Tibial nerve (tissue), 4 donors: Measurements from ENCODE around the gene CSKMT.

ENCODE experiments used
- EP300 ChIP-seq, 2 donors: sonication (generic); formaldehyde crosslinking; IDR thresholded peaks; one replicate each; pipeline ENCODE4 v1.6.1; 2017; ENCODE audit warnings: antibody characterized with exemption in 2 of 2, mild to moderate bottlenecking in 1 of 2
- POLR2A ChIP-seq, 2 donors: fragments of 450-650 bp; IDR thresholded peaks; one replicate each; pipeline ENCODE4 v1.6.1; 2017; ENCODE audit warnings: antibody characterized with exemption in 2 of 2, mild to moderate bottlenecking in 2 of 2, moderate library complexity in 2 of 2
- TF ChIP-seq, protein P1 (sequence below), 5 experiments: fragments of 200-600 bp in 3 of 5; fragments of 450-650 bp in 2 of 5; sonication (generic) in 3 of 5; IDR thresholded peaks; one replicate each; pipeline ENCODE4 v1.5.1; 2016 to 2019; ENCODE audit warnings: antibody characterized with exemption in 5 of 5, mild to moderate bottlenecking in 3 of 5, moderate library complexity in 2 of 5

DNA sequence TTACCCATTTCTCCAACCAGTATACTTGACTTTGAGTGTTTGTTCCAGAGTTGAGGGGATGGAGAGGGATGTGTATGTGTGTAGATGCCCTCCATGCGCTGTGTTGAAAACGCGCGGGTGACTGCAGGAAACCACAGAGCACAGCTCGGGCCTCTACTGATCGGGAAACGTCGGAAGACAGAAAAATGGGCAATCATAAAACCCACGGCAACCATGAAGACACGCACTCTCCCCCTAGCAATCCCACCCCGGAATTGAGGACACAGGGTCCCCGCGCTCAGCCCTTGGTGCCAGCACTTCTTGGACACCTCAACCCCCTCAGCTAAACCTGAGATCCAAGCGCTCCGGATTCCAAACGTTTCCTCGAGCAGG lies 6.1 kb downstream of the CSKMT start:
- TF ChIP-seq, protein P1, sequence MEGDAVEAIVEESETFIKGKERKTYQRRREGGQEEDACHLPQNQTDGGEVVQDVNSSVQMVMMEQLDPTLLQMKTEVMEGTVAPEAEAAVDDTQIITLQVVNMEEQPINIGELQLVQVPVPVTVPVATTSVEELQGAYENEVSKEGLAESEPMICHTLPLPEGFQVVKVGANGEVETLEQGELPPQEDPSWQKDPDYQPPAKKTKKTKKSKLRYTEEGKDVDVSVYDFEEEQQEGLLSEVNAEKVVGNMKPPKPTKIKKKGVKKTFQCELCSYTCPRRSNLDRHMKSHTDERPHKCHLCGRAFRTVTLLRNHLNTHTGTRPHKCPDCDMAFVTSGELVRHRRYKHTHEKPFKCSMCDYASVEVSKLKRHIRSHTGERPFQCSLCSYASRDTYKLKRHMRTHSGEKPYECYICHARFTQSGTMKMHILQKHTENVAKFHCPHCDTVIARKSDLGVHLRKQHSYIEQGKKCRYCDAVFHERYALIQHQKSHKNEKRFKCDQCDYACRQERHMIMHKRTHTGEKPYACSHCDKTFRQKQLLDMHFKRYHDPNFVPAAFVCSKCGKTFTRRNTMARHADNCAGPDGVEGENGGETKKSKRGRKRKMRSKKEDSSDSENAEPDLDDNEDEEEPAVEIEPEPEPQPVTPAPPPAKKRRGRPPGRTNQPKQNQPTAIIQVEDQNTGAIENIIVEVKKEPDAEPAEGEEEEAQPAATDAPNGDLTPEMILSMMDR (IDR thresholded peaks at IDR 0.05) = no peak
- TF ChIP-seq POLR2A (IDR thresholded peaks at IDR 0.05) = no peak
- TF ChIP-seq EP300 (IDR thresholded peaks at IDR 0.05) = no peak
